GM12892 (cell line): Measurements from ENCODE around the gene LMAN2.

ENCODE experiments used
- POLR2A ChIP-seq: IDR thresholded peaks from 2 replicates; pipeline ENCODE4 v1.6.1; 2011; ENCODE audit warnings: low read depth, low read length, control low read depth
- POLR2AphosphoS5 ChIP-seq: IDR thresholded peaks from 2 replicates; pipeline ENCODE4 v1.6.1; 2011; ENCODE audit warnings: low read depth, low read length, control low read depth
- TAF1 ChIP-seq: IDR thresholded peaks from 2 replicates; pipeline ENCODE4 v1.6.1; 2011; ENCODE audit warnings: low read depth, mild to moderate bottlenecking, control low read depth, low read length, borderline replicate concordance

DNA sequence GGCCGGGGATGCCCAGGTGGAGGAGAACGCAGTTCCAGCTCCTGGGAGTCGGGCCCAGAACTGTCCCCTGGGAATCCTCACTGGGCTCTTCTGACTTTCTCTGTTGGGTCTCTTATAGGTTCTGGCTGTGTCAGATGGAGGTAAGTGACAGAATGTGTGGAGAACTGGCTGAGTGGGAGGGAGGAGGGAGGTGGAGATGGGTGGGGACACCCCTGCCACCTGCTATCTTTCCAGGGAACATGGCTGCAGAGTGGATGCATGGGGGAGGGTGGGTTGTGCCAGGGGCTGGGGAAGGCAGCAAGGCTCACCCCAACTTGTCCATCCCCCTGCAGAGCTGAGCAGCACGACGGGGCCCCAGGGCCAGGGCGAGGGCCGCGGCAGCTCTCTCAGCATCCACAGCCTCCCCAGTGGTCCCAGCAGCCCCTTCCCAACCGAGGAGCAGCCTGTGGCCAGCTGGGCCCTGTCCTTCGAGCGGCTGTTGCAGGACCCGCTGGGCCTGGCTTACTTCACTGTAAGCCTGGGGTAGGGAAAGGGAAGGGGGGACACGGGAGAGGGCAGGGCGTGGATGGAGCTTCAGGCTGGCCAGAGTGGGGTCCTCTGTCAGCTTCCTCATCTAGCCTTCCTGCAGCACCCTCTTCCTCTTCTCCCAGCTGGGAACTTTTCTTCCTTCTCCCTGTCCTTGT lies 14.5 kb upstream of the LMAN2 start:
- no peak for TF ChIP-seq POLR2A
- no peak for TF ChIP-seq POLR2AphosphoS5
- TF ChIP-seq TAF1, result no peak
